ENCODE data around the gene USP8. TPM values are rescaled to one million over a fixed set of nuclear protein-coding genes. Genes with fewer than 3 reads are reported as not detected.
"Not testable (repeated sequence)": the region's sequence is repeated elsewhere in the genome, so short reads cannot be mapped to it uniquely, and the experiment has no call there.

Gene USP8
- total and polyA plus RNA-seq, 10 of the 15 experiments (the other 5 are each of a cell fraction or from before 2014, with no cell fraction given): 25.2 to 51.7 (median 36.1) TPM

DNA sequence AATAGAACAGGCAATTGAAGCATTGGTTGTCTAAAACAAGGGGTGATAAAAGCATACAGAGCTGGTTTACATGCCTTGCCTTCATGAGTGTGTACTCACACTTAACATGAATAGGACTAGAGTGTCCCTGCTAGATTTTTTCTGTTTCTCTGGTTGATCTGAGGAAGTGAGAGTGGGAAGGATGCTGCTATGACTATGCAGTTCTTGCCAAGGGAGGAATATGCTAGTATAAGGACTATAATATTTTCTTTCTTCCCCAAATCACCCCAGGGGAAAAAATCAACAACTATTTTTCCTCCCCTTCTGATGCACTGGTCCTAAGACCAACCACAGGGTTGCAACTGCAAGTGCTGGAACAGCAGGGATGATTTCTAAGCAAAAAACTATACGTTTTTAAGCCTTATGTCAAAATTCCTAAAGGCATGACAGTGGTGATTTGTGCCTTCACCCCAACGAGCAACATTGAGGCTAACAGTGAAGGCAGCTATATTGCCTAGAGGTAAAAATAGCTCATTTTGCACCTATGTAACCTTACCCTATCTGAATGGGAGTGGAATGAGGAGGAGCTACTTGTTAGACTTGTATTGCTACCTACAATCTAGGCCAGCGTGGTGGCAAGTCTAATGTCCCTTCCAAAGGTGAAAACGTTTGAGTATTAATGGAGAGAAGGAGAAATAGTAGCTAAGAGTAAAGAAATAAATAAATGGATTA lies 33.5 kb upstream of the USP8 start (continued):
- TF ChIP-seq BCLAF1 (IDR thresholded peaks at IDR 0.05) (no peak), JUND (IDR thresholded peaks at IDR 0.05; ENCODE audit: low read depth, low read length) (peak; percentile 50; the same call in 1 of the 2 replicates), MTA3 (IDR thresholded peaks at IDR 0.05; ENCODE audit: borderline replicate concordance, low read length) (0 out of 2 replicates have a peak, but pooled peaks have one; percentile 37), BCL11A (IDR thresholded peaks at IDR 0.05; ENCODE audit: low read depth, low read length) (peak; percentile 70; the same call in 1 of the 2 replicates), CEBPB (IDR thresholded peaks at IDR 0.05; ENCODE audit: borderline replicate concordance in 1 of 2, low read depth in 2 of 2, low read length in 2 of 2) (no peak), YY1 (IDR thresholded peaks at IDR 0.05; ENCODE audit: low read depth, low read length) (no peak), NR2C2 (IDR thresholded peaks at IDR 0.05; ENCODE audit: borderline replicate concordance, control insufficient read depth, insufficient read length, low read depth) (no peak), MTA2 (IDR thresholded peaks at IDR 0.05; ENCODE audit: low read depth) (peak; percentile 56), IRF5 (IDR thresholded peaks at IDR 0.05; ENCODE audit: borderline replicate concordance) (no peak)

GRCh38 chr15:50391561-50391960 lies 32.6 kb upstream of the USP8 start:
- WGBS (ENCODE audit: insufficient coverage, insufficient replicate concordance, low lambda C conversion rate, missing lambda C conversion rate): 75% methylated on average over 4 of the region's 4 CpGs
- intact Hi-C loops (cut with micrococcal nuclease; ENCODE audit: unreplicated experiment); H3K79me2 ChIP-seq (ENCODE audit: control insufficient read depth, insufficient read depth, low read length); in situ Hi-C loops (cut with MboI); DNase-seq (ENCODE audit: low read depth, low spot score); FAIRE-seq; ATAC-seq; H3K9ac ChIP-seq (ENCODE audit: control insufficient read depth, insufficient read depth, low read length); H3K4me3 ChIP-seq; H3K9me3 ChIP-seq (replicated peaks; ENCODE audit: control insufficient read depth, insufficient read depth, low read length); BruUV-seq (replicated peaks); H3K36me3 ChIP-seq (ENCODE audit: control insufficient read depth in 2 of 2, insufficient read depth in 2 of 2, low read length in 1 of 2); H4K20me1 ChIP-seq (ENCODE audit: control insufficient read depth, insufficient read depth); H3K27ac ChIP-seq (ENCODE audit: control insufficient read depth, insufficient read depth); H3K27me3 ChIP-seq (replicated peaks in 1 of 2; ENCODE audit: control insufficient read depth in 2 of 2, insufficient read depth in 2 of 2, low read length in 1 of 2): not testable (repeated sequence)
- CTCF ChIA-PET: interaction anchor here (0.7 to 1.4 kb wide), 3 partner anchors 12 to 34 kb away, joined by 3 to 5 read pairs (median 4); partner anchors contain the start of gene USP8
- POLR2A ChIA-PET: interaction anchor here (0.5 to 1.3 kb wide), 6 partner anchors 11 to 258 kb away, joined by 3 to 6 read pairs (median 3); partner anchors contain the start of genes GABPB1 and USP8
- SMC1A ChIA-PET (ENCODE audit: uncharacterized antibody, unreplicated experiment): interaction anchor here (0.7 to 2.0 kb wide), 8 partner anchors 13 to 41 kb away, joined by 3 to 11 read pairs (median 4); partner anchors contain the start of gene USP8
- H2AFZ ChIP-seq (ENCODE audit: control insufficient read depth, low read depth, low read length): peak overlapping the region; percentile 24; the same call in 1 of the 2 replicates
- peaks cover 14% of the 10 kb centered on the region for H3K4me1 ChIP-seq (ENCODE audit: control insufficient read depth, insufficient read depth, low read length)
- H3K4me2 ChIP-seq (ENCODE audit: control insufficient read depth, insufficient read depth): 0 out of 2 replicates have a peak overlapping the region, but pooled peaks have one; percentile 17
- RAD21 ChIA-PET (ENCODE audit: unreplicated experiment): interaction anchor here (0.6 to 1.6 kb wide), 3 partner anchors 13 to 40 kb away, joined by 3 to 9 read pairs (median 3); partner anchors contain the start of gene USP8

Data from GM12878 (cell line).